CD4-positive, alpha-beta T cell (primary cell): ENCODE results near the gene FOXN4. TPM values are rescaled to one million over a fixed set of nuclear protein-coding genes. Genes with fewer than 3 reads are reported as not detected.

ENCODE experiments used
- ATAC-seq: fragments of 200-7000 bp; cut with Tn5 transposase; one replicate; pipeline ENCODE4 v1.10.0; 2022; ENCODE audit warnings: mild to moderate bottlenecking; ENCODE audit not compliant: poor library complexity
- CTCF ChIA-PET: fragments of 350-600 bp; sonication (Branson Sonifier 250); formaldehyde crosslinking; loops from one replicate; lab custom pipeline; 2021; ENCODE audit warnings: antibody characterized with exemption, inconsistent platforms; lab: Charles Lee
- POLR2A ChIA-PET: fragments of 350-600 bp; sonication (Branson Sonifier 250); formaldehyde crosslinking; loops from one replicate; lab custom pipeline; 2021; ENCODE audit warnings: antibody characterized with exemption, inconsistent platforms; lab: Charles Lee
- DNase-seq, 14 experiments: peaks; one replicate each; pipeline ENCODE4 v3.0.0-alpha.2; 2013 to 2020; ENCODE audit warnings: mixed read lengths in 2 of 14
- H3K27ac ChIP-seq, 2 donors: one replicate each; pipeline versions ENCODE4 v1.5.1 to v1.7.0; 2013; ENCODE audit warnings: low read length in 2 of 2, low read depth in 1 of 2, mild to moderate bottlenecking in 1 of 2
- H3K27me3 ChIP-seq, 2 experiments: 1 replicate in 1 of 2; 2 replicates in 1 of 2; pipeline versions ENCODE4 v1.6.1 to v1.7.0; 2013; ENCODE audit warnings: low read length in 2 of 2, control low read depth in 1 of 2, mild to moderate bottlenecking in 1 of 2, moderate library complexity in 1 of 2; ENCODE audit not compliant: insufficient read depth in 2 of 2, control insufficient read depth in 1 of 2
- H3K36me3 ChIP-seq: one replicate; pipeline ENCODE4 v1.6.1; 2013; ENCODE audit warnings: low read length, control low read depth; ENCODE audit not compliant: insufficient read depth
- H3K4me1 ChIP-seq: one replicate; pipeline ENCODE4 v1.6.1; 2013; ENCODE audit warnings: low read length, control low read depth; ENCODE audit not compliant: insufficient read depth
- H3K4me3 ChIP-seq: one replicate; pipeline ENCODE4 v1.5.1; 2013; ENCODE audit warnings: mild to moderate bottlenecking, low read length, moderate library complexity
- H3K9me3 ChIP-seq, 2 experiments: 1 replicate in 1 of 2; 2 replicates in 1 of 2; pipeline versions ENCODE4 v1.6.1 to v1.7.0; 2013; ENCODE audit warnings: low read length in 2 of 2, mild to moderate bottlenecking in 2 of 2, control low read depth in 1 of 2, moderate library complexity in 1 of 2; ENCODE audit not compliant: control insufficient read depth in 1 of 2, insufficient read depth in 1 of 2
- H3K27ac Mint-ChIP-seq: one replicate; pipeline ENCODE4 v1.8.0; 2020; ENCODE audit warnings: mixed read lengths
- H3K27me3 Mint-ChIP-seq: one replicate; pipeline ENCODE4 v1.8.0; 2021; ENCODE audit warnings: mixed read lengths
- H3K36me3 Mint-ChIP-seq: one replicate; pipeline ENCODE4 v1.8.0; 2021; ENCODE audit warnings: low read depth, mixed read lengths
- H3K4me1 Mint-ChIP-seq: one replicate; pipeline ENCODE4 v1.8.0; 2021; ENCODE audit warnings: low read depth, mixed read lengths
- H3K4me3 Mint-ChIP-seq: one replicate; pipeline ENCODE4 v1.8.0; 2020; ENCODE audit warnings: mild to moderate bottlenecking, mixed read lengths
- H3K9me3 Mint-ChIP-seq: one replicate; pipeline ENCODE4 v1.8.0; 2020; ENCODE audit warnings: mixed read lengths
- CTCF ChIP-seq: fragments of 200-600 bp; IDR thresholded peaks from one replicate; pipeline ENCODE4 v1.8.0; 2022; ENCODE audit warnings: antibody characterized with exemption, mild to moderate bottlenecking
- intact Hi-C, 2 experiments: fragments of 100-400 bp; cut with DNase I in 1 of 2; cut with micrococcal nuclease in 1 of 2; formaldehyde crosslinking; loops; one replicate each; pipeline versions ENCODE4 v1.15.1 to v1.9.0; 2023 to 2025; cut with DNase I, micrococcal nuclease
- total RNA-seq, 174 experiments: library from RNA in 2 of 174; stranded (reverse) in 2 of 174; gene quantifications; one replicate each; pipeline ENCODE4 v1.2.3 and lab custom pipeline; 2021 to 2026

FOXN4 gene
- total RNA-seq, 2 experiments from 2014 or later, result not detected

- Histone ChIP-seq H3K4me3 (no peak overlapping the region), H3K36me3 (peaks cover 29% of the 10 kb centered on the region), H3K27me3 (no peaks in the 10 kb centered on the region), H3K4me1 (no peaks in the 10 kb centered on the region), H3K9me3 (peaks cover 11 to 15% of the 10 kb centered on the region in 2 experiments), H3K27ac (no peak overlapping the region)
- ATAC-seq (no peak), DNase-seq (no peak)
- peaks cover 4% of the 10 kb centered on the region for H3K9me3 Mint-ChIP-seq
- TF ChIP-seq CTCF, result no peak
- no peak overlapping the region for H3K4me3 Mint-ChIP-seq
- no peaks in the 10 kb centered on the region for H3K4me1 Mint-ChIP-seq
- ChIA-PET CTCF (no interaction called here), POLR2A (no interaction called here)
- peaks cover 79% of the 10 kb centered on the region for H3K36me3 Mint-ChIP-seq
- H3K27ac Mint-ChIP-seq, result no peak overlapping the region
- no peaks in the 10 kb centered on the region for H3K27me3 Mint-ChIP-seq
- intact Hi-C loops, result no loop called here
Measured at GRCh38 chr12:109256011-109256410, 53.1 kb downstream of the FOXN4 start.

GRCh38 chr12:109255377-109255776 lies 53.7 kb downstream of the FOXN4 start:
- Mint-ChIP-seq H3K4me3 (no peak overlapping the region), H3K9me3 (peaks cover 6% of the 10 kb centered on the region), H3K36me3 (peaks cover 77% of the 10 kb centered on the region), H3K27ac (no peak overlapping the region), H3K27me3 (no peaks in the 10 kb centered on the region), H3K4me1 (no peaks in the 10 kb centered on the region)
- H3K9me3 ChIP-seq, result peaks cover 11 to 15% of the 10 kb centered on the region in 2 experiments
- POLR2A ChIA-PET, result no interaction called here
- H3K4me1 ChIP-seq, result no peaks in the 10 kb centered on the region
- no peak overlapping the region for H3K27ac ChIP-seq
- ATAC-seq (no peak), DNase-seq (no peak)
- no peaks in the 10 kb centered on the region for H3K27me3 ChIP-seq
- intact Hi-C loops, result no loop called here
- peaks cover 23% of the 10 kb centered on the region for H3K36me3 ChIP-seq
- TF ChIP-seq CTCF, result no peak
- CTCF ChIA-PET, result no interaction called here
- H3K4me3 ChIP-seq, result no peak overlapping the region

- H3K27ac ChIP-seq, result no peak overlapping the region
- POLR2A ChIA-PET, result no interaction called here
- intact Hi-C loops, result no loop called here
- peaks cover 6% of the 10 kb centered on the region for H3K9me3 Mint-ChIP-seq
- H3K27me3 Mint-ChIP-seq, result no peaks in the 10 kb centered on the region
- no peaks in the 10 kb centered on the region for H3K4me1 ChIP-seq
- H3K36me3 ChIP-seq, result peaks cover 18% of the 10 kb centered on the region
- H3K27me3 ChIP-seq, result no peaks in the 10 kb centered on the region
- no peak for DNase-seq
- peaks cover 78% of the 10 kb centered on the region for H3K36me3 Mint-ChIP-seq
- H3K4me1 Mint-ChIP-seq, result no peaks in the 10 kb centered on the region
- peaks cover 11 to 15% of the 10 kb centered on the region in 2 experiments for H3K9me3 ChIP-seq
- ATAC-seq, result no peak
- CTCF ChIA-PET, result no interaction called here
- no peak for TF ChIP-seq CTCF
- no peak overlapping the region for H3K27ac Mint-ChIP-seq
- no peak overlapping the region for H3K4me3 ChIP-seq
- no peak overlapping the region for H3K4me3 Mint-ChIP-seq
Measured at GRCh38 chr12:109253913-109254544, 55.1 kb downstream of the FOXN4 start.
